Smooth muscle cell (in vitro differentiated cells): Measurements from ENCODE around the gene STK32B. TPM values are rescaled to one million over a fixed set of nuclear protein-coding genes. Genes with fewer than 3 reads are reported as not detected.

Experiments used
- DNase-seq: peaks from one replicate; lab custom pipeline; 2025; ENCODE audit not compliant: unreplicated experiment; lab: John Stamatoyannopoulos, UW
- H2AFZ ChIP-seq: fragments of 200-600 bp; sonication (generic); 2 replicates; pipeline ENCODE4 v1.6.0; 2016; ENCODE audit warnings: antibody characterized with exemption, low read depth, mild to moderate bottlenecking
- H3F3A ChIP-seq: fragments of 200-600 bp; sonication (generic); 2 replicates; pipeline ENCODE4 v1.6.0; 2017; ENCODE audit warnings: antibody characterized with exemption, low read depth
- H3K27ac ChIP-seq: fragments of 200-600 bp; sonication (generic); 2 replicates; pipeline ENCODE4 v1.5.1; 2016; ENCODE audit warnings: low read depth, mild to moderate bottlenecking
- H3K27me3 ChIP-seq: fragments of 200-600 bp; sonication (generic); 2 replicates; pipeline ENCODE4 v1.6.1; 2016; ENCODE audit warnings: low read depth, mild to moderate bottlenecking
- H3K36me3 ChIP-seq: fragments of 200-600 bp; sonication (generic); 2 replicates; pipeline ENCODE4 v1.5.1; 2016; ENCODE audit warnings: low read depth
- H3K4me1 ChIP-seq: fragments of 200-600 bp; sonication (generic); 2 replicates; pipeline ENCODE4 v1.5.1; 2016; ENCODE audit warnings: low read depth
- H3K4me2 ChIP-seq: fragments of 200-600 bp; sonication (generic); 2 replicates; pipeline ENCODE4 v1.6.0; 2016; ENCODE audit warnings: mild to moderate bottlenecking
- H3K4me3 ChIP-seq: fragments of 200-600 bp; sonication (generic); 2 replicates; pipeline ENCODE4 v1.5.1; 2016; ENCODE audit warnings: mild to moderate bottlenecking
- H3K79me2 ChIP-seq: fragments of 200-600 bp; sonication (generic); 2 replicates; pipeline ENCODE4 v1.6.0; 2016; ENCODE audit warnings: low read depth, mild to moderate bottlenecking
- H3K9ac ChIP-seq: fragments of 200-600 bp; sonication (generic); 2 replicates; pipeline ENCODE4 v1.6.0; 2016; ENCODE audit warnings: low read depth
- H3K9me3 ChIP-seq: fragments of 200-600 bp; sonication (generic); replicated peaks from 2 replicates; pipeline ENCODE4 v1.5.1; 2016; ENCODE audit warnings: low read depth
- H4K20me1 ChIP-seq: fragments of 200-600 bp; sonication (generic); 2 replicates; pipeline ENCODE4 v1.6.0; 2016; ENCODE audit warnings: low read depth
- CTCF ChIP-seq: fragments of 200-600 bp; sonication (generic); IDR thresholded peaks from 2 replicates; pipeline ENCODE4 v1.5.1; 2017; ENCODE audit warnings: borderline replicate concordance, mild to moderate bottlenecking, antibody characterized with exemption; ENCODE audit not compliant: insufficient read depth, poor library complexity, severe bottlenecking
- WGBS: methylation state at CpG from one replicate; pipeline ENCODE4 v1.1.7; 2016; ENCODE audit warnings: low lambda C conversion rate; 5-methylcytosine and 5-hydroxymethylcytosine counted together
- polyA plus RNA-seq: library from polyadenylated mRNA; unstranded; fragments of >200 nt; fragmentation: Nextera tagmentation; extraction: Ambion mirVana; gene quantifications from 2 replicates; pipeline ENCODE4 v1.2.1, GENCODE V29; 2016
- total RNA-seq: library from RNA; depleted of rRNA; stranded (reverse); fragments of >200 nt; gene quantifications from 2 replicates; pipeline ENCODE4 v1.2.3, GENCODE V29; 2014

Gene STK32B
- total and polyA plus RNA-seq, 2 experiments from 2014 or later: 3.5 to 4.0 TPM

DNA sequence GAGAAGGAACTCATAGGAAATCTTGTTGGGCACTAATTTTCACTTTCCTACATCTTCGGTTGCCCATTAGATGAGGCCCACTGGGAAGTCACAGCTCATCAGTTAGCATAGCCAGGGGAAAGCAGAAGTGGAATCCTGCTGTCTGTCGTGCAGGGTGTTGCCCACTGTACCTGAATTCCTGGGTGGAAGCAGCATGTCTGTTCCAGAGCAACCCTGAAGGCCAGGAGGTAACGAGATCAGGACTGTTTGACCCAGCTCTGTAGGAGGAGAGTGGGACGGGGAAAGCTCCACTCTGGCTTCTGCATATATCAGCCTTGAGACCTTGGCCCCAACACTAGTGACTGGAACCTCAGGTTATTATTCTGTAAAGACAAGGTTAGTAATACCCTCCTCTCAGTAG, 361.0 kb downstream of the STK32B start:
- WGBS: 81% methylated on average over 4 of the region's 4 CpGs
- DNase-seq: no peak

GRCh38 chr4:5412751-5413150, 361.5 kb downstream of the STK32B start:
- H3K36me3 ChIP-seq: peaks cover 5% of the 10 kb centered on the region
- no peak overlapping the region for H3K4me2 ChIP-seq
- no peaks in the 10 kb centered on the region for H3K27me3 ChIP-seq
- H3K9me3 ChIP-seq: peaks cover 4% of the 10 kb centered on the region
- no peaks in the 10 kb centered on the region for H3K79me2 ChIP-seq
- H3K9ac ChIP-seq: no peak overlapping the region
- 91% methylated on average over 1 of the region's 1 CpG for WGBS
- H3K4me1 ChIP-seq: no peaks in the 10 kb centered on the region
- no peak overlapping the region for H2AFZ ChIP-seq
- H3F3A ChIP-seq: no peaks in the 10 kb centered on the region
- no peak overlapping the region for H3K4me3 ChIP-seq
- no peak overlapping the region for H3K27ac ChIP-seq
- TF ChIP-seq CTCF: no peak
- H4K20me1 ChIP-seq: no peaks in the 10 kb centered on the region
- DNase-seq: no peak

More for the DNA sequence above, 361.0 kb downstream of the STK32B start:
- H3K9ac ChIP-seq: no peak overlapping the region
- H3K36me3 ChIP-seq: peaks cover 2% of the 10 kb centered on the region
- no peak for TF ChIP-seq CTCF
- peaks cover 4% of the 10 kb centered on the region for H3K9me3 ChIP-seq
- H2AFZ ChIP-seq: no peak overlapping the region
- H4K20me1 ChIP-seq: no peaks in the 10 kb centered on the region
- no peak overlapping the region for H3K27ac ChIP-seq
- no peaks in the 10 kb centered on the region for H3F3A ChIP-seq
- no peaks in the 10 kb centered on the region for H3K4me1 ChIP-seq
- H3K4me3 ChIP-seq: no peak overlapping the region
- no peaks in the 10 kb centered on the region for H3K27me3 ChIP-seq
- H3K4me2 ChIP-seq: no peak overlapping the region
- no peaks in the 10 kb centered on the region for H3K79me2 ChIP-seq

DNA sequence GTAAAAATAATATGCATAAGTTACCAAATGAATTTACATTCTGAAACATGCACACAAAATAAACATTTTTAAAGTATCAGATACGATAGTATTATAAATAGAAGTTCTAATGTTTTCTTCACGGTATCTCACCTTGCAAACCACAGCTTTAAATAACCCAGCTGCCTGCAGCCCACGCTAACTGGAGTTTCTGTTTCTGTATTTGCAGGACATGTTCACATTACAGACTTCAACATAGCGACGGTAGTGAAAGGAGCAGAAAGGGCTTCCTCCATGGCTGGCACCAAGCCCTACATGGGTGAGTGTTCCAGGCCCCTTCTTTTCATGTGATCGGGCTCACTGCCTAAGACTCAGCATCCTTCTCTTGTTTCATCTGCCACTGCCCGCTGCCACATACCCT, 365.4 kb downstream of the STK32B start:
- H3F3A ChIP-seq: no peaks in the 10 kb centered on the region
- no peak overlapping the region for H3K4me3 ChIP-seq
- no peak overlapping the region for H3K4me2 ChIP-seq
- H4K20me1 ChIP-seq: no peaks in the 10 kb centered on the region
- H3K27ac ChIP-seq: no peak overlapping the region
- 77% methylated on average over 7 of the region's 7 CpGs for WGBS
- H3K9me3 ChIP-seq: peaks cover 4% of the 10 kb centered on the region
- DNase-seq: no peak
- H3K27me3 ChIP-seq: no peaks in the 10 kb centered on the region
- no peak for TF ChIP-seq CTCF
- H3K79me2 ChIP-seq: no peaks in the 10 kb centered on the region
- peaks cover 5% of the 10 kb centered on the region for H3K36me3 ChIP-seq
- no peak overlapping the region for H2AFZ ChIP-seq
- H3K9ac ChIP-seq: no peak overlapping the region
- no peaks in the 10 kb centered on the region for H3K4me1 ChIP-seq

DNA sequence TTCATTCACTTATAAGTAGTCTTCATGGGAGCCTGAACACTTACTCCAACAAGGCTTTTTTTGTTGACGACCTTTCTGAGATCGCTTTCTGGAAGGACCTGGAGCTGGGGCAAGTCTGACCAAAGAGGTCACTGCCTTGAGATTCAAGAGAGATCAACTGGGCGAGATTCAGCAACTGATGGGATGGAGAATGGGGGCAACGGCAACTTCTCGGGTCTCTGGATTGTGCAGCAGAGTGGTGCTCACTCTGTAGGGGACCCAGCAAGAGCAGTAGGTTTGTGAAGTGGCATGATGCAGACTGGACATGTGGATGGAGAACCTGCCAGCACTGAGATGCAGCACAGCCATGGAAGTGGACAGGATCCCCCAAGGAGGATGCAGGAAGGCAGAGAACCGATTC, 369.0 kb downstream of the STK32B start:
- Histone ChIP-seq H3K4me3 (no peak overlapping the region), H3K27ac (no peak overlapping the region), H3K36me3 (peaks cover 5% of the 10 kb centered on the region), H3K4me1 (no peaks in the 10 kb centered on the region), H4K20me1 (no peaks in the 10 kb centered on the region), H3K79me2 (no peaks in the 10 kb centered on the region), H3F3A (no peaks in the 10 kb centered on the region), H3K27me3 (no peaks in the 10 kb centered on the region), H3K9ac (no peak overlapping the region), H2AFZ (no peak overlapping the region), H3K9me3 (peaks cover 4% of the 10 kb centered on the region), H3K4me2 (no peak overlapping the region)
- 88% methylated on average over 6 of the region's 6 CpGs for WGBS
- no peak for TF ChIP-seq CTCF
- no peak for DNase-seq
